Colon (tissue), 2 donors: ENCODE measurements around the gene SYTL3.
"Not testable (repeated sequence)": the region's sequence is repeated elsewhere in the genome, so short reads cannot be mapped to it uniquely, and the experiment has no call there.

Experiments
- FAIRE-seq: peaks from 2 replicates; lab custom pipeline; 2012; peaks lifted over from hg19 to GRCh38; lab: Jason Lieb, UNC
- donor health status: control.
- donor health status: control.

SYTL3 gene

DNA sequence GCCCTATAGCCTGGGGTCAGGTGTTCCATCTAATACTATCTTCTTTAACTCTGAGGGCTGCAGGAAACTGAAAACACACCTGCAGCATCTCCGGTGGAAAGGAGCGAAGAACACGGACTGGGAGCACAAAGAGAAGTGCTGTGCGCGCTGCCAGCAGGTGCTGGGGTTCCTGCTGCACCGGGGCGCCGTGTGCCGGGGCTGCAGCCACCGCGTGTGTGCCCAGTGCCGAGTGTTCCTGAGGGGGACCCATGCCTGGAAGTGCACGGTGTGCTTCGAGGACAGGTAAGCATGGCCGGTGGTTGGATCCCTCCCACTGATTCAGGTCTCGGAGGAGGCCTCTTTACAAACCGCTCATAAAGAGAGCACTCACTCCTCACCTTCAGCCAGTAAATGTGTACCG lies 15.5 kb downstream of the SYTL3 start:
- FAIRE-seq, result no peak

DNA sequence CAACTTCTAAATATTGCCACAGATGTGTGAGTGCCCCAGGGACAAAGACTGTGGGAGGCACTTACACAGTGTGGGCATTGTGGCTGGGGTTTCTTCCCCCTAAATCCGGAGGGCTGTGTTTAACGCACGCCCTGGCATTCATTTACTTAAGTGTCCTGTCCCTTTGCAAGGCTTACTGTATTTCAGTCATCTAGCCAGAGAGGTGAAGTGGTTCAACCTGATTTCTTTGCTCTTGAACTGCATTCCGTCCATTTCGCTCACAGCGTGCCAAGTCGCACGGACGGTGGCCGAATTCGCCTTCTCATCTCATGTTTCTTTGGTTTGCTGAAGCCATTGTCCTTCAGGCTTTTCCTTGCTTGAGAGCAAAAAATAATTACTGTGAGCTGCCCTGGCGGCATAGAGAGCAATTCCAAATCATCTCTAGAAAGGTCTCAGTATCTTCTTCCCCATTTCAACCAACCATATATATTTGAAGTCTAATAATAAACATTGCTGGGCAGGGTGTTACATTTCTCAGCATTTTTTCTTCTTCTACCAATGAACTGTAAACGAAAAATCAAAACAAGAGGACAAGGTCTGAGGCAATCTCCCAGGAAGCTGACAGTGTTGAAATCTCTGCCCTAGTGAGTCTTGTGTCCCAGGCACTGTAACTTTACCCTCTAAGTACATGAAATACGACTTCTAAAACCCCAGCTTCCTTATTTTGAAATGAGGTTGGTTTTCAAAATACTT lies 16.9 kb downstream of the SYTL3 start:
- no peak for FAIRE-seq

- FAIRE-seq, result no peak
These were observed 17.6 kb downstream of the SYTL3 start for GRCh38 chr6:158667360-158667981.

- no peak for FAIRE-seq
These were observed 18.9 kb downstream of the SYTL3 start for GRCh38 chr6:158668707-158669103.

DNA sequence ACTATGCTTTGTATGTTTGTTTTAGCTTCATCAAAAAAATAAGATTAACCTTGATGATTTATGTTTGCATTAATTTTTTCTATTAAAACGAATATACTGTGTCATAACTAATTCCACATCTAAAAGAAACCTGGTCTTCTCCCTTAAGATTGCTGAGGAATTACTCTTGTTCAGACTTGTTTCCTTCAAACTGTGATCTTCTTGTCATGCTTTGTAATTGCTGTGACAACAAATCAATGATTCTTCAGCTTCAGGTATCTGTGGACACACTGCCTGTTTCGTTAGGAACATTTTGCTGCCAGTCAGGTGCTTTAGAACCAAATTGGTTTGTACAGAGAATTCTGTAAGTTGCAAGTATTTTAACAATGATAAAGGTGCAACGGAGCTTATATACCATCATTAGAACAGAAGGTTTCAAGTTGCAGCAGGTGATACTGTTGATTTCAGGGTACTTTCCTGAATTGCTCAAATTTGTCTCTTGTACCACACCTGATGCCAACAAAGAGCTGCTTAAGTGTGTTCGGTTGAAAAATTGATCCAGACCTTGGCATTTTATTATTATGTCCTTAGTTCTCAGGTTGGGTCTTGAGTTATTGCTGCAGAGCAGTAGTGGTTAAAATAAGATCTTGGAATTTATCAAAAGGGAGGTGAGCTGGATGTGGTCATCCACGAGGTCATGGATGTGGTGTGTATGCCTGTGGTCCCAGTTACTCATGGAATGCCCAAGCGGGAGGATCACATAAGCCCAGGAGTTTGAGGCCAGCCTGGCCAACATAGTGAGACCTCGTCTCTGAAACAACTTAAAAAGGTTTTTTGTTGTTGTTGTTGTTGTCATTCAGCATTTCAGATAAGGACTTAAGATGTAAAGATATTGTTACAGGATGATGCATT lies 19.5 kb downstream of the SYTL3 start:
- FAIRE-seq, result no peak

DNA sequence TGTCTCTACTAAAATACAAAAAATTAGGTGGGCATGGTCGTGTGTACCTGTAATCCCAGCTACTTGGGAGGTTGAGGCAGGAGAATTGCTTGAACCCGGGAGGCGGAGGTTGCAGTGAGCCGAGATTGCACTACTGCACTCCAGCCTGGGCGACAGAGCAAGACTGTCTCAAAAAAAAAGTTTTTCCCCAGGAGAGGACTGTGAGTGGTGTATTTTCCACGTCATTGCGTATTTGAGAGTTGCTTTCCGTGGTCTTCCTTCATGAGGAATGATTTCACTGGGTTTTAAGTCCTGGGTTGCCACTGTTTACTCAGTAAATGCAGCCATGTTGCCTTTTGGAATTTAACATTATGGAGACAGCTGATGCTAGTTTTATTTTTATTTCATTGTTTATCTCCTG lies 22.3 kb downstream of the SYTL3 start:
- FAIRE-seq, result not testable (repeated sequence)

- no peak for FAIRE-seq
These were observed 22.9 kb downstream of the SYTL3 start for GRCh38 chr6:158672726-158673125.

DNA sequence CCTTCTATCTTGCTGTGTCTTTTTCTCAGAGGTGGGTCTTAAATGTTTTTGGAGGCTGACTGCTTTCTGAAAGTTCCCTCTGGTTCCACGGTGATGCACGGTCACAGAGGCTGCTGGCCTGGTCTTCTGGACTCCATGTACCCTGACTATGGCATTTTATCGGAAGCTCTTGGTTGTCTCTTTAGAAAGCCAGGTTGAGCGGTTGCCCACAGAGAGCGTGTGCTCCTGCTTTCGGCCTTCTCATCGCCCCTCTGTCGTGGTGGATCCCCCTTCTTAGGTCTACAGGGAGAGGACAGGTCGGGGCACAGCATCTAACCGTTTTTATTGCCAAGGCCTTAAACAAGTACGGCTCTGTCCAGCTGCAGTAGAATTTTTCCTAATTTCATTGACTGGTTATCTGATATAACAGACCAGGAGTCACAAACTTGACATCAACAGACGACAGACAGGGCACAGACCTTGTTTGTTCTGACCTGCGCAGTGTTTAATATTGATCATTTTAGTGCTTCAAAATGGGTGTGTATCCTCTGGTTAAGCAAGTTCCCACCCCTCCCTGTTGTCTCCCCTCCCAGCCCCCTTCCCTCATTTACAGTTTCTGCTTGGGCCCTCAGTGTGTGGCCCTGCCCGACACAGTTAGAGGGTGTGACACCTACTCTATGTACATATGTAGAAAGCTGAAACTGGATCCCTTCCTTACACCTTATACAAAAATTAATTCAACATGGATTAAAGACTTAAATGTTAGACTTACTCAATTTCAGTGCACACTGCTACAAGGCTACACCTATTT lies 24.7 kb downstream of the SYTL3 start:
- FAIRE-seq, result no peak

- FAIRE-seq, result not testable (repeated sequence)
These were observed 27.2 kb downstream of the SYTL3 start for GRCh38 chr6:158677094-158677493.

DNA sequence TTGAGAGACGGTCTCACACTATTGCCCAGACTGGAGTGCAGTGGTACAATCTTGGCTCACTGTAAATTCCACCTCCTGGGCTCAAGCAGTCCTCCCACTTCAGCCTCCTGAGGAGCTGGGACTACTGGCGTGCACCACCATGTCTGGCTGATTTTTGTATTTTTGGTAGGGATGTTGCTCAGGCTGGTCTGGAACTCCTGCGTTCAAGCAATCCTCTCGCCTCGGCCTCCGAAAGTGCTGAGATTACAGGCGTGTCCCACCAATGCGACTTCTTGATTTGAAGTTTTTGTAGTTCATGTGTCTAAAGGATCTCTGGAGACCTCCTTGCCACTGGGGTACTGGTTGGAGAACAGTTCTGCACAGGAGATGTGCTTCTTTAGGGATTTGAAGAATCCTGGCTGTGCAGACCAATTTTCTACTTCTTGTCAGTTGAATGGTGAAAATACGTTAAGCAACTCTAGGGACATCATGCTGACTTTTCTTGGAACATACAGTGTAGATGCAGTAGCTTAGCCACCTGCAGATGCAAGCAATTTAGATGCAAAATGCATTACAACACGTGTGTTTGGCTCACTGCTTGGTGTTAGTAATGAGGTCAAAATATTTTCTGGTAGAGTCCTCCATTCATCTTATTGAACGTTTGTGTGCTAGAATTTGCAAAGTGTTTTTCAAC lies 28.2 kb downstream of the SYTL3 start:
- no peak for FAIRE-seq

- no peak for FAIRE-seq
These were observed 30.2 kb downstream of the SYTL3 start for GRCh38 chr6:158680015-158680414.

- FAIRE-seq, result no peak
These were observed 30.6 kb downstream of the SYTL3 start for GRCh38 chr6:158680481-158680880.

DNA sequence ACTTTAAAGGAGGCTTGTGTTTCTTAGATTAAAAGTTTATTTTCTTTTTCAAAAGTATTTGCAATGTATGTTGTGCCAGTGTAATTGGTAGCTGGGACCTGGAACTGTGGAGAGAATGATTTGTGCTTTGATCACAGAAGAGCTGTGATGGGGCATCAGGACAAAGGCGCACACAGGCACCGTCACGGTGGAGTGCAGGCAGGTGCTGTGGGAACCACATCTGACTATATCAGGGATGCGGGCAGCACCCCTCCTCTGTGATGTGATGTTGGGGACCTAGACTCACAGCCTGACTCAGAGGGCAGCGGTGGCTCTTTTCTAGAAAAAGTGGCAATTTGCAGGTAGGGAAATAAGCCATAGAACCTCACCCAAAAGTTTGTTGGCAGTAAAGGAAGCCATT lies 34.5 kb downstream of the SYTL3 start:
- no peak for FAIRE-seq

GRCh38 chr6:158684745-158685324 lies 35.0 kb downstream of the SYTL3 start:
- FAIRE-seq, result no peak

DNA sequence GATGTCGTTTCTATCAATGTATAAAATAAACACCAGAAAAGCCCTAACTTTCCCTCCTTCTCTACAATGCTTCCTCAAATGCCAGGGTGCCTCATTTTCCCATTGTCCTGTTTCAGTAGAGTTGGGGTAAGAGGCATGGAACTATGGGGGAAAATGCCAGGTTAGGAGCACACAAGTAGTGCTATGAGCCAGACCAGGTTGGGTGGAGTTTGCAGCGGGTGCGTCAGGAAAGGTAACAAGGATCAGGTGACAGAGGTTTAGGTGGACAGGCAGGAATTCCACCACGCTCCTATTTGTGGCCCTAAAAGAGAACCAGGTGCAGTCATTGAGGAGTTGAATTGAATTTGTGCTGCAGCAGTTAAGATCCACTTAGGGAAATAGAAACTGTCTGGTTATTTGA lies 36.5 kb downstream of the SYTL3 start:
- FAIRE-seq, result no peak

DNA sequence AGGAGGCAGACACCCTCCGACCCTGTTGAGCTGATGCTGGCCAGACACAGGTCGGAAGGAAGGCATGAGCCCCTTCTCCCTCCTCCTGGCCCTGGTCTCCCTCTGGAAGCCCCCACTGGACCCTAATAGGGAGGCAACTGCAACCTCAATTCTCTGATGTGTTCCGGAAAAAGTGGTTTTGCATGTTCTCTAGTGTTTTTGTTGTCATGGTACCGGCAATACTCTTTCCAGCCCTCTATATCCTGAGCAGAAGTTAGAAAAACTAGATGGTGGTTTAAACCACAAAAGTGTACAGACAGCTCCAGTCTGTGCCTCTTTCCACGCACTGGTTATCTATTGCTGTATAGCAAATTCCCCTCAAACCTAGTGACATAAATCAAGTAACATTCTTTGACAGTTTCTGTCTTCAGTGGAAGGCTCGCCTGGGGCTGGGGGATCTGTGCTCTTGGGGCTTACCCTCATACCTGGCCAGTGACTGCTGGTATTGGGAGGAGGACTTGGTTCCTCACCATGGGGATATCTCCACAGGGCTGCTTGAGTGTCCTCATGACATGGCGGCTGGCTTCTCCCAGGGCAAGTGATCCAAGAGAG lies 37.0 kb downstream of the SYTL3 start:
- no peak for FAIRE-seq

DNA sequence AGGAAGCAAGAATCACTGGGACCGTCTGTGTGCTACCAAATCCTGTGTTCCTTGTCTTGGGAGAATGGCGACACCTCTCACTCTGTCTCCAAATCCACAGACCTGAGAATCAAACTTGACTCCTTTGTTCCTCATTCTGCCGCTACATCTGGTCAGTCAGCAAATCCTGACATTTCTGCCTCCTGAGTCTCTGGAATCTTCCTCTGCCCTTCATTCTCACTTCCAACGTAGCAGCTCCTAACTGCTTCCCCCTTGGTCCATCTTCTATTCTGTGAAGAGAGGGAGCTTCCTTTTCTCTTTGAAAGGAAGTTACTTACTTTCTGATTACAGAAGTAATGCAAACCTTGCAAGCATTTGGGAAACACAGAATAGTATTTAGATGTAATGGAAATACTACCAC lies 37.7 kb downstream of the SYTL3 start:
- FAIRE-seq, result no peak

DNA sequence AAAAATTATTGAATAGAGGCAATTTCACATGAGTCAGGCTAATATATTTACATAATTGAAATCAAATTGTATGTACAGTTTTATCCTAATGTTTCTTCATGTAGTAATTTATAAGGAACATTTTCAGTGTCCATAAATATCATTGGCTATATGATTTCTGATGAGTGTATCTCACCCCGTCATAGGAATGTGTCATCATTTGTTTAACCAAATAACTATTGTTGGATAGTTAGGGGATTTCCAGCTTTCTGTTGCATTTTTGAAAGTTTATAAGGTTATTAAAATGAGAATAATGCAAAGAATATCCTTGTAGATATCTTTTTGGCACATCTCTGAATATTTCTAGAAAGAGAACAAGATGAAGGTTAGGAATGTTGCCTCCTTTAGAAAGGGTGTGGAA lies 39.0 kb downstream of the SYTL3 start:
- no peak for FAIRE-seq

- FAIRE-seq, result no peak
These were observed 45.1 kb downstream of the SYTL3 start for GRCh38 chr6:158694913-158695312.

- no peak for FAIRE-seq
These were observed 48.0 kb downstream of the SYTL3 start for GRCh38 chr6:158697811-158698210.

- FAIRE-seq, result no peak
These were observed 49.1 kb downstream of the SYTL3 start for GRCh38 chr6:158698931-158699330.
